GM10266 (cell line): Measurements from ENCODE around the gene LDLRAD2.

ENCODE experiments used
- DNase-seq: peaks from one replicate; pipeline ENCODE4 v3.0.0; 2012; ENCODE audit errors: extremely low spot score
- CTCF ChIP-seq: IDR thresholded peaks from 2 replicates; pipeline ENCODE4 v1.5.1; 2012; ENCODE audit warnings: mild to moderate bottlenecking, low read depth; ENCODE audit not compliant: control insufficient read depth, insufficient read depth; ENCODE audit errors: missing control alignments

The LDLRAD2 gene

GRCh38 chr1:21873761-21874160 lies 61.7 kb downstream of the LDLRAD2 start:
- TF ChIP-seq CTCF, result no peak
- DNase-seq, result no peak

GRCh38 chr1:21874328-21874727 lies 62.3 kb downstream of the LDLRAD2 start:
- no peak for TF ChIP-seq CTCF
- DNase-seq, result no peak
